WI38 (cell line): Measurements from ENCODE around the gene AGPAT2.

Experiments used
- H3K4me3 ChIP-seq: 2 replicates; pipeline ENCODE4 v1.5.1; 2011; ENCODE audit warnings: low read depth, mild to moderate bottlenecking, control low read depth, low read length
- CTCF ChIP-seq: IDR thresholded peaks from 2 replicates; pipeline ENCODE4 v1.5.1; 2012; ENCODE audit warnings: low read depth, mild to moderate bottlenecking, control low read depth, low read length

AGPAT2 gene

GRCh38 chr9:136675477-136676296, 11.6 kb downstream of the AGPAT2 start:
- H3K4me3 ChIP-seq: no peak overlapping the region
- TF ChIP-seq CTCF: no peak

GRCh38 chr9:136674786-136675349, 12.4 kb downstream of the AGPAT2 start:
- TF ChIP-seq CTCF: no peak
- no peak overlapping the region for H3K4me3 ChIP-seq

- no peak for TF ChIP-seq CTCF
- no peak overlapping the region for H3K4me3 ChIP-seq
These were observed 13.1 kb downstream of the AGPAT2 start for GRCh38 chr9:136673975-136674785.

- no peak overlapping the region for H3K4me3 ChIP-seq
- TF ChIP-seq CTCF: no peak
These were observed 13.9 kb downstream of the AGPAT2 start for GRCh38 chr9:136673088-136673974.

- no peak overlapping the region for H3K4me3 ChIP-seq
- no peak for TF ChIP-seq CTCF
These were observed 14.7 kb downstream of the AGPAT2 start for GRCh38 chr9:136672431-136673087.

- H3K4me3 ChIP-seq: no peak overlapping the region
- peak; percentile 91 for TF ChIP-seq CTCF
These were observed 15.4 kb downstream of the AGPAT2 start for GRCh38 chr9:136671646-136672430.
